ENCODE results near the gene HDDC2. TPM values are rescaled to one million over a fixed set of nuclear protein-coding genes. Genes with fewer than 3 reads are reported as not detected.

Gene HDDC2
- total RNA-seq, 2 experiments from 2014 or later, result 19.4 to 21.6 TPM

DNA sequence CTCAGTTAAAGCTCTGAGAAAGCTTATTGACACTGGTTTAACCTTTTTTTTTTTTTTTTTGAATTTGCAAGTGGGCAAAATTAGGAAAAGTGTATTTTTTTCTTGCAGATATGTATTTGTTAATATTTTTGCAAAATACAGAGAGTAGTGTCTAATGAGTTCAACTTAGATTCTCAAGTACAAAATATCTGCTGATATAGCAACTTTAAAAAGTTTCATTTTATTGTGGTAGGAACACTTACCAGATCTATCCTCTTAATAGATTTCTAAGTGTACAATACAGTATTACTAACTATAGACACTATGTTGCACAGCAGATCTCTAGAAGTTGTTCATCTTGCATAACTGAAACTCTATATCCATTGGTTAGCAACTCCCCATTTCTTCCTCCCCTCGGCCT lies 30.9 kb upstream of the HDDC2 start:
- no peak for DNase-seq
- H3K27me3 ChIP-seq (ENCODE audit: control insufficient read depth in 1 of 2, insufficient read depth in 2 of 2, low read length in 2 of 2), result peaks cover 4 to 10% of the 10 kb centered on the region in 2 experiments
- H3K9me3 Mint-ChIP-seq, result no peaks in the 10 kb centered on the region
- H3K4me3 Mint-ChIP-seq, result no peak overlapping the region
- intact Hi-C loops (cut with DNase I, micrococcal nuclease), result no loop called here
- CTCF ChIA-PET, result no interaction called here
- H3K4me1 Mint-ChIP-seq (ENCODE audit: low read depth), result no peaks in the 10 kb centered on the region
- TF ChIP-seq, protein P1, sequence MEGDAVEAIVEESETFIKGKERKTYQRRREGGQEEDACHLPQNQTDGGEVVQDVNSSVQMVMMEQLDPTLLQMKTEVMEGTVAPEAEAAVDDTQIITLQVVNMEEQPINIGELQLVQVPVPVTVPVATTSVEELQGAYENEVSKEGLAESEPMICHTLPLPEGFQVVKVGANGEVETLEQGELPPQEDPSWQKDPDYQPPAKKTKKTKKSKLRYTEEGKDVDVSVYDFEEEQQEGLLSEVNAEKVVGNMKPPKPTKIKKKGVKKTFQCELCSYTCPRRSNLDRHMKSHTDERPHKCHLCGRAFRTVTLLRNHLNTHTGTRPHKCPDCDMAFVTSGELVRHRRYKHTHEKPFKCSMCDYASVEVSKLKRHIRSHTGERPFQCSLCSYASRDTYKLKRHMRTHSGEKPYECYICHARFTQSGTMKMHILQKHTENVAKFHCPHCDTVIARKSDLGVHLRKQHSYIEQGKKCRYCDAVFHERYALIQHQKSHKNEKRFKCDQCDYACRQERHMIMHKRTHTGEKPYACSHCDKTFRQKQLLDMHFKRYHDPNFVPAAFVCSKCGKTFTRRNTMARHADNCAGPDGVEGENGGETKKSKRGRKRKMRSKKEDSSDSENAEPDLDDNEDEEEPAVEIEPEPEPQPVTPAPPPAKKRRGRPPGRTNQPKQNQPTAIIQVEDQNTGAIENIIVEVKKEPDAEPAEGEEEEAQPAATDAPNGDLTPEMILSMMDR (IDR thresholded peaks at IDR 0.05), result no peak
- POLR2A ChIA-PET, result no interaction called here
- no peak overlapping the region for H3K27ac Mint-ChIP-seq
- peaks cover 54% of the 10 kb centered on the region for H3K27me3 Mint-ChIP-seq
- ATAC-seq (ENCODE audit: poor library complexity), result no peak
- H3K9me3 ChIP-seq (ENCODE audit: control insufficient read depth in 1 of 2, insufficient read depth in 1 of 2, low read length in 2 of 2), result no peaks in the 10 kb centered on the region
- no peaks in the 10 kb centered on the region for H3K4me1 ChIP-seq (ENCODE audit: insufficient read depth, low read length)
- H3K27ac ChIP-seq (ENCODE audit: low read depth in 1 of 2, low read length in 2 of 2), result no peak overlapping the region
- H3K36me3 Mint-ChIP-seq (ENCODE audit: low read depth), result no peaks in the 10 kb centered on the region
- H3K4me3 ChIP-seq (ENCODE audit: low read length), result no peak overlapping the region
- H3K36me3 ChIP-seq (ENCODE audit: insufficient read depth, low read length), result no peaks in the 10 kb centered on the region

DNA sequence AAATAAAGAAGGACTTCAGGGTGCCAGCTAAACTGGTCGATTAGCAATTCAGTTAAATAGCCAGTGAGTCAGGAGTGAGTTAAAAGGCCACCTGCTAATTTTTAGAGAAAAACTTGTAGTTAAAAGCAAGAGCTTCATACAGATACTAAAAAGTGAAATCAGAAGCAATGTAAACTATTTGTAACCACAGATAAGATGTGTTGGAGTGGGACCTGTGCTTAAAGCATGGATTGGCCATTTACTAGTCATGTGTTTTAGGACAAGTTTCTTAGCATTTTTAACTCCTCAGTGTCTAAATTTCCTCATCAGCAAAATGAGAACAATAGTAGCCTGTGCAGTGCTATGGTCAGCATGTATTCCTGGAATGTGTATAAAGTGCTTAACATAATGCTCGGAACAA lies 23.8 kb upstream of the HDDC2 start:
- POLR2A ChIA-PET, result no interaction called here
- TF ChIP-seq, protein P1 (IDR thresholded peaks at IDR 0.05), result no peak
- Histone ChIP-seq H3K27me3 (ENCODE audit: control insufficient read depth in 1 of 2, insufficient read depth in 2 of 2, low read length in 2 of 2) (peaks cover 0 to 4% of the 10 kb centered on the region in 2 experiments), H3K27ac (ENCODE audit: low read depth in 1 of 2, low read length in 2 of 2) (no peak overlapping the region), H3K4me1 (ENCODE audit: insufficient read depth, low read length) (no peaks in the 10 kb centered on the region), H3K9me3 (ENCODE audit: control insufficient read depth in 1 of 2, insufficient read depth in 1 of 2, low read length in 2 of 2) (no peaks in the 10 kb centered on the region), H3K36me3 (ENCODE audit: insufficient read depth, low read length) (no peaks in the 10 kb centered on the region), H3K4me3 (ENCODE audit: low read length) (no peak overlapping the region)
- H3K27me3 Mint-ChIP-seq, result peaks cover 28% of the 10 kb centered on the region
- H3K4me3 Mint-ChIP-seq, result no peak overlapping the region
- DNase-seq (no peak), ATAC-seq (ENCODE audit: poor library complexity) (no peak)
- no peaks in the 10 kb centered on the region for H3K4me1 Mint-ChIP-seq (ENCODE audit: low read depth)
- no peak overlapping the region for H3K27ac Mint-ChIP-seq
- CTCF ChIA-PET, result no interaction called here
- H3K9me3 Mint-ChIP-seq, result no peaks in the 10 kb centered on the region
- intact Hi-C loops (cut with DNase I, micrococcal nuclease), result no loop called here
- no peaks in the 10 kb centered on the region for H3K36me3 Mint-ChIP-seq (ENCODE audit: low read depth)

DNA sequence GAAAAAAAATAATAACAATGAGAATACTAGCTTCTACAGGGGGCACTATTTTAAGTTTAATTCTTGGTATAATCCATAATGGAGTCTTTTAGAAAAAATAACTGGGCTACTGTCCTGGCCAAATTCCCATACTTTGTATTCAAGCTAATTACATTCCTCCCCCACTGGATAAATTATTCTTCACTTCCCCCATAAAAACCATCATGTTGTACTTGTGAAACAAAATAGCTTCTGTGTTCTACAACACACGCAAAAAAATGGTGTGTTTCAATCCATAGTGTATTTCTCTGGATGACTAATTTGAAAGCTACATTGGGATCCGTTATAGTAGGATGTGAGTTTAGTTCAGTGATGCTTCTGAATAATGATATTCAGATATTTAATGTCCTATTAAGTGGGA lies 21.6 kb upstream of the HDDC2 start:
- H3K36me3 Mint-ChIP-seq (ENCODE audit: low read depth), result no peaks in the 10 kb centered on the region
- H3K9me3 ChIP-seq (ENCODE audit: control insufficient read depth in 1 of 2, insufficient read depth in 1 of 2, low read length in 2 of 2), result no peaks in the 10 kb centered on the region
- TF ChIP-seq, protein P1 (IDR thresholded peaks at IDR 0.05), result no peak
- POLR2A ChIA-PET, result interaction anchor here (0.6 kb wide), 1 partner anchor 442 kb away, joined by 3 read pairs; no protein-coding TSS in a partner anchor
- no peak overlapping the region for H3K27ac Mint-ChIP-seq
- CTCF ChIA-PET, result no interaction called here
- no peaks in the 10 kb centered on the region for H3K36me3 ChIP-seq (ENCODE audit: insufficient read depth, low read length)
- H3K27ac ChIP-seq (ENCODE audit: low read depth in 1 of 2, low read length in 2 of 2), result no peak overlapping the region
- DNase-seq (no peak), ATAC-seq (ENCODE audit: poor library complexity) (no peak)
- H3K9me3 Mint-ChIP-seq, result no peaks in the 10 kb centered on the region
- no peak overlapping the region for H3K4me3 Mint-ChIP-seq
- H3K4me3 ChIP-seq (ENCODE audit: low read length), result no peak overlapping the region
- no peaks in the 10 kb centered on the region for H3K4me1 Mint-ChIP-seq (ENCODE audit: low read depth)
- no peaks in the 10 kb centered on the region for H3K4me1 ChIP-seq (ENCODE audit: insufficient read depth, low read length)
- peaks cover 18% of the 10 kb centered on the region for H3K27me3 Mint-ChIP-seq
- peaks cover 0 to 4% of the 10 kb centered on the region in 2 experiments for H3K27me3 ChIP-seq (ENCODE audit: control insufficient read depth in 1 of 2, insufficient read depth in 2 of 2, low read length in 2 of 2)
- intact Hi-C loops (cut with DNase I, micrococcal nuclease), result no loop called here

Measured in CD4-positive, alpha-beta T cell (primary cell).